Lung (tissue), 12 donors: Measurements from ENCODE around the gene CDH4. TPM values are rescaled to one million over a fixed set of nuclear protein-coding genes. Genes with fewer than 3 reads are reported as not detected.

Experiments
- ATAC-seq: fragments of 200-7000 bp; cut with Tn5 transposase; one replicate; pipeline ENCODE4 v1.9.1; 2020; ENCODE audit warnings: moderate number of reproducible peaks; ENCODE audit not compliant: insufficient read depth, low FRiP score
- DNase-seq, 3 donors: peaks; one replicate each; pipeline ENCODE4 v3.0.0-alpha.2; 2013 to 2017
- H3K27ac ChIP-seq, 2 donors: one replicate each; pipeline ENCODE4 v1.5.1; 2013; ENCODE audit warnings: mild to moderate bottlenecking in 2 of 2, moderate library complexity in 2 of 2, control low read depth in 1 of 2, inconsistent platforms in 1 of 2, low read depth in 1 of 2, low read length in 1 of 2
- H3K27me3 ChIP-seq, 3 donors: one replicate each; pipeline ENCODE4 v1.5.1; 2013; ENCODE audit warnings: low read length in 2 of 3; ENCODE audit not compliant: control insufficient read depth in 3 of 3, insufficient read depth in 3 of 3
- H3K36me3 ChIP-seq, 4 donors: one replicate each; pipeline ENCODE4 v1.5.1; 2013; ENCODE audit warnings: low read length in 4 of 4, mild to moderate bottlenecking in 1 of 4, moderate library complexity in 1 of 4; ENCODE audit not compliant: control insufficient read depth in 4 of 4, insufficient read depth in 4 of 4
- H3K4me1 ChIP-seq, 5 donors: one replicate each; pipeline ENCODE4 v1.5.1; 2013; ENCODE audit warnings: low read length in 5 of 5, mild to moderate bottlenecking in 2 of 5, moderate library complexity in 1 of 5; ENCODE audit not compliant: control insufficient read depth in 5 of 5, insufficient read depth in 5 of 5
- H3K4me3 ChIP-seq: one replicate; pipeline ENCODE4 v1.5.1; 2013; ENCODE audit warnings: mild to moderate bottlenecking, control low read depth, moderate library complexity
- H3K9ac ChIP-seq, 2 donors: one replicate each; pipeline ENCODE4 v1.5.1; 2013; ENCODE audit warnings: low read length in 2 of 2, control low read depth in 1 of 2; ENCODE audit not compliant: insufficient read depth in 1 of 2
- H3K9me3 ChIP-seq, 4 donors: one replicate each; pipeline ENCODE4 v1.5.1; 2013; ENCODE audit warnings: low read length in 3 of 4, mild to moderate bottlenecking in 1 of 4, moderate library complexity in 1 of 4; ENCODE audit not compliant: control insufficient read depth in 4 of 4, insufficient read depth in 3 of 4
- CTCF ChIP-seq: IDR thresholded peaks from 2 replicates; pipeline ENCODE4 v1.5.1; 2012; ENCODE audit warnings: mild to moderate bottlenecking; ENCODE audit errors: control extremely low read depth, extremely low read depth
- WGBS, 2 donors: extraction: QIAGEN DNeasy Blood & Tissue Kit; methylation state at CpG; one replicate each; pipeline ENCODE4 v1.1.7; 2013; 5-methylcytosine and 5-hydroxymethylcytosine counted together
- polyA plus RNA-seq, 2 donors: library from polyadenylated mRNA; stranded (reverse); fragments of 200-250 nt; gene quantifications; one replicate each; pipeline ENCODE4 v1.2.1, GENCODE V29; 2013
- total RNA-seq, 2 donors: library from RNA; depleted of rRNA in 1 of 2; stranded (reverse); fragments of >200 nt in 1 of 2; gene quantifications; one replicate each; pipeline ENCODE4 v1.2.1, GENCODE V29; 2014 to 2021
- donor health status: control.
- donor health status: control.
- donor health status: Bipolar disorder and iron deficiency.
- donor health status: healthy.
- donor health status: DM: yes; HTN: yes; CAD: no.

The CDH4 gene
- total and polyA plus RNA-seq, 4 donors = 0.10 to 2.1 (median 0.34) TPM

DNA sequence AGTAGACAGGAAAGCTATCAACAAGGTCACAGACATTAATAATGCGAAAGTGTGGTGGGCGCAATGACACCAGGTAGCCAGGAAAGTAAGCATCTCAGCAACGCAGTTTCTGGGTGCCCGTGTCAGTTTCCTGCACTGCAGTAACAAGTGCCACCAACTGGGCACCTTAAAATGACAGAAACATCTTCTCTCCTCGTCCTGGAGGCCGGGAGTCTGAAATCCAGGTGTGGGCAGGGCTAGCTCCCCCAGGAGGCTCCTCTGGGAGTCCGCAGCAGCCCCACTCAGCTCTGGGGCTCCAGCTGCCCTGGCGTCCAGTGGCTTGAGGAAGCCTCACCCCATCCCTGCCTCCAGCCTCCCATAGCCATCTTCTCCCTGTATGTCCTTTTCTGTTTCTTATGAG, 426.4 kb downstream of the CDH4 start:
- Histone ChIP-seq H3K9ac (no peak overlapping the region), H3K4me1 (peaks cover 0 to 4% (median 0%) of the 10 kb centered on the region in 5 donors), H3K27ac (no peak overlapping the region), H3K27me3 (peaks cover 0 to 21% (median 0%) of the 10 kb centered on the region in 3 donors), H3K36me3 (no peaks in the 10 kb centered on the region), H3K4me3 (no peak overlapping the region), H3K9me3 (peaks cover 0 to 9% (median 0%) of the 10 kb centered on the region in 4 donors)
- WGBS, 2 donors = 86 to 88% methylated on average over 8 of the region's 8 CpGs
- no peak for ATAC-seq
- DNase-seq = no peak
- TF ChIP-seq CTCF = no peak

GRCh38 chr20:61679473-61679872, 427.4 kb downstream of the CDH4 start:
- no peak overlapping the region for H3K4me3 ChIP-seq
- H3K9ac ChIP-seq = no peak overlapping the region
- H3K27ac ChIP-seq = no peak overlapping the region
- 88 to 90% methylated on average over 10 of the region's 10 CpGs for WGBS, 2 donors
- peaks cover 0 to 7% (median 0%) of the 10 kb centered on the region in 5 donors for H3K4me1 ChIP-seq
- peaks cover 0 to 9% (median 0%) of the 10 kb centered on the region in 4 donors for H3K9me3 ChIP-seq
- no peak for ATAC-seq
- no peak for DNase-seq
- no peak for TF ChIP-seq CTCF
- H3K27me3 ChIP-seq = peaks cover 0 to 20% (median 0%) of the 10 kb centered on the region in 3 donors
- H3K36me3 ChIP-seq = no peaks in the 10 kb centered on the region

GRCh38 chr20:61680096-61680495, 428.0 kb downstream of the CDH4 start:
- no peak overlapping the region for H3K9ac ChIP-seq
- ATAC-seq = no peak
- DNase-seq = no peak

More at GRCh38 chr20:61680096-61680495, 428.0 kb downstream of the CDH4 start:
- TF ChIP-seq CTCF = no peak
- Histone ChIP-seq H3K4me1 (peaks cover 0 to 7% (median 0%) of the 10 kb centered on the region in 5 donors), H3K9me3 (peaks cover 0 to 9% (median 0%) of the 10 kb centered on the region in 4 donors), H3K36me3 (no peaks in the 10 kb centered on the region), H3K27ac (no peak overlapping the region), H3K27me3 (peaks cover 0 to 26% (median 6%) of the 10 kb centered on the region in 3 donors), H3K4me3 (no peak overlapping the region)
- 85 to 87% methylated on average over 7 of the region's 7 CpGs for WGBS, 2 donors
